ENCODE measurements around the gene SDHB. TPM values are rescaled to one million over a fixed set of nuclear protein-coding genes. Genes with fewer than 3 reads are reported as not detected.

SDHB gene
- total and polyA plus RNA-seq, 2 of the 13 experiments (the other 11 are each of a cell fraction or from before 2014, with no cell fraction given), result 136 to 142 TPM

GRCh38 chr1:17053086-17053684 is 647 bp downstream of the SDHB start:
- intact Hi-C loops (cut with micrococcal nuclease; ENCODE audit: unreplicated experiment) (no loop called here), in situ Hi-C loops (cut with HindIII; ENCODE audit: extremely low pct_ligation_motif_present, low pct_unique_long_range_greater_than_20kb) (no loop called here)
- Histone ChIP-seq H3K9ac (ENCODE audit: insufficient read depth, low read depth, low read length) (peak overlapping the region; percentile 82), H3K4me1 (ENCODE audit: insufficient read depth, low read length) (peaks cover 45% of the 10 kb centered on the region), H3K4me2 (ENCODE audit: low read depth, low read length) (peak overlapping the region; percentile 96), H3K4me3 (replicated peaks in 1 of 3; ENCODE audit: insufficient read depth in 1 of 3, low read depth in 2 of 3, low read length in 3 of 3) (peak overlapping the region; percentile 77 to 94 (median 93)), H3K36me3 (replicated peaks in 1 of 2; ENCODE audit: control insufficient read depth in 1 of 2, insufficient read depth in 2 of 2, low read length in 2 of 2) (peaks cover 0 to 3% of the 10 kb centered on the region in 2 experiments; a peak in 1 of 5 replicates), H3K27me3 (ENCODE audit: control insufficient read depth in 1 of 2, insufficient read depth in 2 of 2, low read length in 2 of 2) (no peaks in the 10 kb centered on the region; a peak in 1 of 5 replicates), H4K20me1 (ENCODE audit: insufficient read depth, low read length) (no peaks in the 10 kb centered on the region), H2AFZ (ENCODE audit: low read length) (no peak overlapping the region), H3K79me2 (ENCODE audit: insufficient read depth, low read length) (peaks cover 23% of the 10 kb centered on the region), H3K9me3 (ENCODE audit: low read length) (no peaks in the 10 kb centered on the region), H3K27ac (ENCODE audit: extremely low read length, insufficient read depth, low read length) (peak overlapping the region; percentile 75)
- BruUV-seq (replicated peaks), result TSS peak; percentile 58
- no peak for DNase-seq (ENCODE audit: low spot score)
- 2% methylated on average over 12 of the region's 12 CpGs for WGBS (ENCODE audit: low lambda C conversion rate)
- ChIA-PET POLR2A (no interaction called here), CTCF (ENCODE audit: low intra/inter-chr PET ratio, low total read pairs) (no interaction called here)
- TF ChIP-seq KIAA2018 (CRISPR knock-in tag; IDR thresholded peaks at IDR 0.05; ENCODE audit: borderline replicate concordance), result no peak
- no peak for TF ChIP-seq MED1 (CRISPR knock-in tag; IDR thresholded peaks at IDR 0.05)
- no peak for TF ChIP-seq RBFOX2 (IDR thresholded peaks at IDR 0.05; ENCODE audit: low read depth, low read length)
- TF ChIP-seq ZNF224 (CRISPR knock-in tag; IDR thresholded peaks at IDR 0.05), result 0 out of 2 replicates have a peak, but pooled peaks have one; percentile 56
- TF ChIP-seq NFE2 (CRISPR knock-in tag; IDR thresholded peaks at IDR 0.05), result no peak
- TF ChIP-seq, protein P1, sequence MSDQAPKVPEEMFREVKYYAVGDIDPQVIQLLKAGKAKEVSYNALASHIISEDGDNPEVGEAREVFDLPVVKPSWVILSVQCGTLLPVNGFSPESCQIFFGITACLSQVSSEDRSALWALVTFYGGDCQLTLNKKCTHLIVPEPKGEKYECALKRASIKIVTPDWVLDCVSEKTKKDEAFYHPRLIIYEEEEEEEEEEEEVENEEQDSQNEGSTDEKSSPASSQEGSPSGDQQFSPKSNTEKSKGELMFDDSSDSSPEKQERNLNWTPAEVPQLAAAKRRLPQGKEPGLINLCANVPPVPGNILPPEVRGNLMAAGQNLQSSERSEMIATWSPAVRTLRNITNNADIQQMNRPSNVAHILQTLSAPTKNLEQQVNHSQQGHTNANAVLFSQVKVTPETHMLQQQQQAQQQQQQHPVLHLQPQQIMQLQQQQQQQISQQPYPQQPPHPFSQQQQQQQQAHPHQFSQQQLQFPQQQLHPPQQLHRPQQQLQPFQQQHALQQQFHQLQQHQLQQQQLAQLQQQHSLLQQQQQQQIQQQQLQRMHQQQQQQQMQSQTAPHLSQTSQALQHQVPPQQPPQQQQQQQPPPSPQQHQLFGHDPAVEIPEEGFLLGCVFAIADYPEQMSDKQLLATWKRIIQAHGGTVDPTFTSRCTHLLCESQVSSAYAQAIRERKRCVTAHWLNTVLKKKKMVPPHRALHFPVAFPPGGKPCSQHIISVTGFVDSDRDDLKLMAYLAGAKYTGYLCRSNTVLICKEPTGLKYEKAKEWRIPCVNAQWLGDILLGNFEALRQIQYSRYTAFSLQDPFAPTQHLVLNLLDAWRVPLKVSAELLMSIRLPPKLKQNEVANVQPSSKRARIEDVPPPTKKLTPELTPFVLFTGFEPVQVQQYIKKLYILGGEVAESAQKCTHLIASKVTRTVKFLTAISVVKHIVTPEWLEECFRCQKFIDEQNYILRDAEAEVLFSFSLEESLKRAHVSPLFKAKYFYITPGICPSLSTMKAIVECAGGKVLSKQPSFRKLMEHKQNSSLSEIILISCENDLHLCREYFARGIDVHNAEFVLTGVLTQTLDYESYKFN (CRISPR knock-in tag; conservative IDR thresholded peaks at IDR 0.05), result no peak
- 0 out of 2 replicates have a peak, but pooled peaks have one; percentile 28 for TF ChIP-seq ZNF879 (CRISPR knock-in tag; IDR thresholded peaks at IDR 0.05)
- no peak for TF ChIP-seq AHR (CRISPR knock-in tag; IDR thresholded peaks at IDR 0.05)
- FAIRE-seq, result no peak
- peak; percentile 7; the same call in 1 of the 3 replicates for ATAC-seq

Measured in HepG2 (cell line).